Prostate gland (tissue), 2 donors: Measurements from ENCODE around the gene TYW5.

Source experiments
- CTCF ChIP-seq, 4 experiments: fragments of 200-600 bp in 2 of 4; fragments of 450-650 bp in 2 of 4; sonication (generic) in 2 of 4; IDR thresholded peaks; 1 replicate in 3 of 4; 2 replicates in 1 of 4; pipeline ENCODE4 v1.5.1; 2016 to 2019; ENCODE audit warnings: antibody characterized with exemption in 4 of 4, mild to moderate bottlenecking in 2 of 4, moderate library complexity in 2 of 4
- POLR2AphosphoS5 ChIP-seq: sonication (generic); formaldehyde crosslinking; IDR thresholded peaks from one replicate; pipeline ENCODE4 v1.6.1; 2017; ENCODE audit warnings: antibody characterized with exemption

DNA sequence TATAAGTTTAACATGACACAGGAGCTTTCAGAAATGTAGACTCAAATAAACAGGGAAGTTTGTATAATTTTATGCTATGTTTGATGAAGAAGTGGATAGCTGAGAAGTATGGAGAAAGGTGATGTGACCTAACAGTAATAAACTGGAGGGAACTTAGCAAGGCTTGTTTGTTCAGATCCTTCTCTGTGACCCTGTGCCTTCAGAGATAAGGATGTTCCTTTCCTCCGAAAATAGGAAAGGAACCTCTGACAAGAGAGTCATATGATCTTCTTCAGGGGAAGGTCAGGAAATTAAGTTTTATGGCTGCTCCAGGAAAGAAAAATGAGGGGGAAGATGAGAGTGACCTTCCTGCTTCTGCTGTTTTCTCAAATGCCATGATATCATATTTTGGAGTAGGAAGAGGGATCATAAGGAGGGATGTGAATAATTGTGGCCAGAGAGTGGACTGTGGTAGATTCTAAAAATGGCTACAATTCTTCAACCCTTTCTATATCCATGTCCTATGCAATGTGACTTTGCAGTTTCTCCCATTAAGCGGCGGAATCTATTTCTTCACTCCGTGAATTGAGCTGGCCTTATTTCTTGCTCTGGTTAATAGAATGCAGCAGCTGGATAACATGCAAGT, 52.7 kb downstream of the TYW5 start:
- TF ChIP-seq CTCF (IDR thresholded peaks at IDR 0.05) (no peak), POLR2AphosphoS5 (no peak)
